ENCODE results near the gene KLC4.
"Not testable (repeated sequence)": the region's sequence is repeated elsewhere in the genome, so short reads cannot be mapped to it uniquely, and the experiment has no call there.

The KLC4 gene

DNA sequence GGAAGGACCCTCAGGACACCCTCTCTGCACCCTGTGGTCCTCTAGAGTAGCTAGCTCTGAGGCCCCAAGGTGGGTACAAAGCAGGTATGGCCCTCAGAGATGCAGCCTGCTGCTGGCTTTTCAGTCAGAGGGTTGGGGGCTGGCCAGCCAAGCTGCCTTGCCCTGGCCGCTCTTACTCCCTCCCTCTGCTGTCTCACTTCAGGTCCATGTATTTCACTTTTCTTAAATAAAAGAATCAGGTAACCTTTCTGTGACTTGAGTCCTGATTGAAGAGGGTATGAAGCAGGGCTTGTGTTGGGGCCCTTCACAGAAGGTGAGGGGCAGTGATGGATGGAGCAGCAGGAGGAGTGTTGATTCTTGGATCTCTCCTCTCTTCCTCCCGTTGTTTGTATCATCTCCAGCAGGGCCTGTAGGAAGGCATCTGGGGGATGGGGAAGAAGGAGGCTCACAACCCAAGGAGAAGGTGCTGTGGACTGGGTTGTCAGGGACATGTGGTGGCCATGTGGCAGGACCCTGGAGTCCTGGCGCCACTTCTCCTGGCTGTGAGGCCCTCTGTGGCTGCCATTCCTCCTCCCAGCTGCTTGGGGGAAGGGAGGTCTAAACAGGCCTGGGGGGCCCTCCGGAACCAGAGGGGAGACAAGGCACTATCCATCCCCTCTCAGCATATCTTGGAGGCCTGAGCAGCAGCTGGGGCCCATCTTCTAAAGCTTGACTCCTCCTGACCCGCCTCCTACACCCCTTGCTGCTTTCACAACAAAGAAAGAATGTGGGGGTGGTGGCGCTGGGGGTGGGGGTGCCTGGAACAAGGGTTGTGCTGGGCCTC is 15.6 kb downstream of the KLC4 start:
- no peak for DNase-seq

GRCh38 chr6:43075670-43076463 is 16.4 kb downstream of the KLC4 start, which contains the start of gene PTK7:
Gene PTK7, plus strand, starts transcription at chr6:43076314. Its CDS starts 175 bp downstream, at chr6:43076489.
- no peak for DNase-seq

DNA sequence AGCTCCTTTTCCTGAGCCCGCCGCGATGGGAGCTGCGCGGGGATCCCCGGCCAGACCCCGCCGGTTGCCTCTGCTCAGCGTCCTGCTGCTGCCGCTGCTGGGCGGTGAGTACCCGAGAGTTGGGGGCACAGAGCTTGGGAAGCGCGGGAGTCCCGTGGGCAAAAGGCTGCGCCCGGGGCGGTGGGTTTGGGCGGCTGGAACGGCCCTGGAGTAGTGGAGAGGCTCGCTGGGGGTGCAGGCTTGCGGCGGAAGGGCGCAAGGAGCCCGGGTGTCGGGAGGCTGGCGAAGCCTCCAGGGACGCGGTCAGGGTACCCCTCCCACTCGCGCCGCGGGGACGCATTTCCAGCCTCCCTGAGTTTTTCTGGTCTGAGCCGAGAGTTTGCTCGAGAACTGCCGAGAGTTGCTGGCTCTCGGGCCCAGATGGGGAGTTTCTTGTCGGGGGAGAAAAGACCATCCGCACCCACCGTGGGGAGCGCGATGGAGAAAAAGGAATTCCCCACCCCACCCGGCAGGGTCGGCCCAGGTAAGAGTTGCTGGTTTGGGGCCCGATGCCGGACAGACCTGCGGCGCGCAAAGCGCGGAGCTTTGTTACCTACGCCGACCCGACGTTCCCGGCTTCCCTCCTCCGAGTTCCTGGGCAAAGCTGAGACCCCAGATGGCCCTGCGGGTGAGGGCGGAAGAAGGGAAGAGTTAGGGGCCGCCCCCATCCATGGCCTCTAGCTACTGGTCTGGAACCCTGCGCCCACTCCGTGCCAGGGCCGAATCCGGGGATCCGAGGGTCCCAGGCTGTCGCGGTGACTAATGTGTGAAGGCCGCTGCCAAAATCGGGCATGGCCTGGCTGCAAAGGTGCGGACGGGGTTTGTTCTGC is 17.3 kb downstream of the KLC4 start:
- no peak for DNase-seq

DNA sequence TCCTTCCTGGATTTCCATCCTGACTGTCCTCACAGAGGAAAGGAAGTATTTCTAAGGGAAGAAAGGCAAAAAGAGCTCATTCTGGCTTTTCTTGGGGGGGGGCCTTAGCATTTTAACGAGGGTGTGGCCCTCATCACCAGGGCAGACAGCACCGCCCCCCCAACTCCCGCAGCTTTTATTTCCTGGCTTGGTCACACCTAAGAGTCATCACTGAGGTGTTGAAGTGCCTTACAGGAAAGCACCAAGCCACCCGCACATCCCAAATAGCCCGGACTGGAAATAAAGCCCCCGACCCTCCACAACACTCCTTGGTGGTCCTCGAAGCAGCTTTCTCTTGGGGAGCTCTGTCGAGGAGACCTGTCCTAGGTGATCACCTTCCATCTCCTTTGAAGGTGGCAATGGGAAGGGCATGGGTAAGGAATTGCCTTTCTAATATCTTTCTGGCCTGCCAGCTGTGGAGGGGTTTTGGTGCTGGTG is 17.9 kb downstream of the KLC4 start:
- DNase-seq: no peak

GRCh38 chr6:43077981-43078511 is 18.6 kb downstream of the KLC4 start:
- DNase-seq: no peak

GRCh38 chr6:43078691-43079090 is 19.3 kb downstream of the KLC4 start:
- DNase-seq: no peak

DNA sequence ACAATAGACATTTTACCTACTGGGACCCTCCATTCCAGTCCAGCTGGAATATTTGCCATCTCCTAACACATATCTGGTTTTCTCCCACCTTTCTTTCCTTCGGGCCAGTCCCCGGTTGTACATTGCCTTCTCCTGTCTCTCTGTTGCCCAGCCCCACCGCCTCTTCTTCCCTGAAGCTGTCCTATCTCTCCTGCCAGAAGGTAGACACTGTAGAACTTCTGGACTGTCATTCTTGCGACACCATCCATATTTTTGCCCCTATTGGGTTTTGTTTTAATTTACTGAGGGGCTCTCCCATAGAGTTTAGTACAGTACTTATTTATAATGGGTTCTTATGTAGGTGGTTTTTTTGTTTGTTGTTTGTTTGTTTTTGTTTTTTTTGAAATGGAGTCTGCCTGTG is 21.6 kb downstream of the KLC4 start:
- DNase-seq: no peak

GRCh38 chr6:43081922-43082321 is 22.5 kb downstream of the KLC4 start:
- DNase-seq: not testable (repeated sequence)

DNA sequence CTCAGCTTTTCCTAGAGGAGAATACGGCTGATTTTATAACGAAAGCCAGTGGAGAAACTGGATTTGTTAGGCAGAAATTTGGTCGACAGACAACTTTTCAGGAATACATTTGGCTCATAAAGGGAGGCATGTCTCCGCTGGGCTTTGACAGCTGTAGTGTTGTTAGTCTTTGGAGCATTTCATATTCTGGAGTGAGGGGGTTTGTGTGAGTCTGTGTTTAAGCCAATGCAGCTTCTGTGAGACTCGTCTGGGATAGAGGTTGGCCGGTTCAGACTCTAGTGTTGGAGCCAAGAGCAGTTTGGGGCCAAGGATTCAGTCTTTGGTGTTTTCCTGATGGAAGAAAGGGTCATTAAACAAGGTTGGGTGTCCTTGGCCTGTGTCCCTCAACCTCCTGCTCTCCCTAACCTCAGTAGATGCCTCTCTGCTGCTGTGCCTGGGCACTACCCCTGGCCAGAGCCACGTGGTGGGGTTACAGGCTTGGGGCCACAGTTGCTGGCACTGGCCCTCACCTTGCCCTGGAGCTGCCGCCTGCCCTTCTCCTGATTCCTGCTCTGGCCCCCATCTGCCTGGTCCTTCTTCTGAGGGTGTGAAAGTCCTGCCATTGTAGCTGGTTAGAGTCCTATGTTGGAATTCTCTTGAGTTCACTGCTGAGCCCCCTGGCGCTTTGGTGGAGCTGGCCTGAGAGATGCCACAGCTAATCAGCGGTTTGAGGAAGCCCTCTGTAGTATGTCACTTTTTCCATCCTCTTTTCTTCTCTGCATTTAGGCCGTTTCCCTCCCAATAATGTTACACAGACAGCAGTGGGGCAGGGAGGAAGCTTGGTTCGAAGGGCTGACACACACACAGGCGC is 23.6 kb downstream of the KLC4 start:
- no peak for DNase-seq

DNA sequence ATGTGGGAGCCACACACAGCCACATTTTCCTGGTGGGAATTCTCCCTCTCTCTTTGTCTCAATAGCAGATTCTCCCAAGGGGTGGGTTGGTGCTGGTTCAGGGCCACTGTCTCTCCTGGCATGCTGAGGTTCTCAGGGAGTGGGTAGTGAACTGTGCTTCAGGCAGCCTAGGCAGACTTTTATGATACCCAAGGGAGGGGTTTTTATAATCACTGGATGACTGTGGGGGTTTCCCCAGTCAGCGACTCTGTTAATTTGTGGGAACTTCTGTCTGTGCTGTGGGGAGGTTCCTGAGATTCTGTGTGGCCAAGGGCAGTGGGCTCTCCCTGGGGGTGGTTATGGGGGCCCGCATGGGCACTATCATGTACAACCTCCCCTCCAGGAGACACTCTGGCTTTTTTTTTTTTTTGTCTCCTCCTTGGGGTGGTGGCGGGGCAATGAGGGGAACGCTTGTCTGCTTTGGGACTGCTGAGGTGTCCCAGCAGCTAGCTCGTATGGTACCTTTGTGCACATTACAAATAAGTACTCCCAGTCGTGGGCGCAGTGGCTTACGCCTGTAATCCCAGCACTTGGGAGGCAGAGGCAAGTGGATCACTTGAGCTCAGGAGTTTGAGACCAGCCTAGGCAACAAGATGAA is 26.7 kb downstream of the KLC4 start:
- DNase-seq: peak; percentile 20

GRCh38 chr6:43088654-43089056 is 29.2 kb downstream of the KLC4 start:
- no peak for DNase-seq

DNA sequence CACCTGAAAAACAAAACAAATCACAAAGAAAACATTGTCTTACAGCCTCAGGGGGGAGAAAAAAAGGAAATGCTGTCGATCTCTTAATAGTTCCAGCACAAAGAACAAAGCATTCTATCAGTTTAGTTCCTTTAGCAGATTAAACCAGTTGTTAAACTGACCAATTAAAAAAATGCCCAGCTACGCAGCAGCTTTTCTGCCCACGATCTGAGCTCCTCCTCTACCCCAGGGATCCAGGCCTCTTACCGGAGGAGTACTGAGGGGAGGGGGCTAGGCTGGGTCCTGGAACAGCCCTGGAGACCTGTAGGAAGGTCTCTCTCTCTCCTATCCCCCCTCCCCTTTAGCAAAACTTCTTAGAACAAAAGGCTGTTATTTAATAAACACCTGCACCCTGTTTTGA is 30.0 kb downstream of the KLC4 start:
- no peak for DNase-seq

DNA sequence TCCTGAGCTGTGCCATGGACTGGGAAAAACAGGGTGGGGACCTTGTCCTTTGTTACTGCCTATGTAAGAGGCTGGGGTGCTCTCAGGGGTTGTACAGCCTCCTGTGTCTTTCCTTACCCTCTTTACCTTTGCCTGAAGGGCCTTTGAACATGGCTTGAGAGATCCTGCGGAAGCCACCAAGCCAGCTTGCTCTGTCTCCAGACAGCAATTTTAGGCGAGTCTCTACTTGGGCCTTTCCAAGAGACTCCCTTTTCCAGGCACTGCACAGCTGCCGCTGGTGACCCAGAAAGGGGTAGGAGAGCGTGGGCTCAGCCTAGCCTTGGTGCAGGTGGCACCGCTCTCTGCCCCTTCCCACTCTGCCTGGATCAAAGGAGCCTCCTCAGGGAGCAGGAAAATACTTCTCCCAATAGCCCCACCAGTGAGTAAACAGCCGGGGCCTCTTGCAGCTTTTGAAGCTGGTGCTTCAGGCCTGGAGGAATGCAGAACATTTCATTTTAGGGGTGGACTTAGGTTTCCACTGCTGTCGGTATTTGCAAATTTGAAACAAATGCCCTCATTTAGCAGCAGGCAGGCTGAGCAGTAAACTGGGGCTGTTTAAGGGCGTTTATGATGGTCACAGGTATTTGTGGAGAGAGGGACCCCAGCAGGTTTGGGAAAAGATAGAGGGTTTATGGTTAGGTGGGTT is 30.6 kb downstream of the KLC4 start:
- DNase-seq: no peak

- no peak for DNase-seq
Measured at GRCh38 chr6:43090559-43090956, 31.1 kb downstream of the KLC4 start.

DNA sequence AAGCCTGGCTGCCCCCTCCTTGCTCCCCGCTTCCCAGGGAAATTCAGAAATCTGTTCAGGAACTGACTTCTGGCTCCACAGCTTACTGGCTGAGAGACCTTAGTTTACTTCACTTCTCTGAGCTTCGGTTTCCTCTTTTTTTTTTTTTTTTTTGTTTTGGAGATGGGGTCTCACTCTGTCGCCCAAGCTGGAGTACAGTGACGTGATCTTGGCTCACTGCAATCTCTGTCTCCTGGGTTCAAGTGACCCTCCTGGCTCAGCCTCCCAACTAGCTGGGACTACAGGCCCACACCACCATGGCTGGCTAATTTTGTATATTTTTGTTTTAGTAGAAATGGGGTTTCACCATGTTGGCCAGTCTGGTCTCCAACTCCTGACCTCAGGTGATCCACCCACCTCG is 31.6 kb downstream of the KLC4 start:
- DNase-seq: no peak

GRCh38 chr6:43091436-43091991 is 32.1 kb downstream of the KLC4 start:
- DNase-seq: no peak

GRCh38 chr6:43092635-43093034 is 33.2 kb downstream of the KLC4 start:
- DNase-seq: no peak

DNA sequence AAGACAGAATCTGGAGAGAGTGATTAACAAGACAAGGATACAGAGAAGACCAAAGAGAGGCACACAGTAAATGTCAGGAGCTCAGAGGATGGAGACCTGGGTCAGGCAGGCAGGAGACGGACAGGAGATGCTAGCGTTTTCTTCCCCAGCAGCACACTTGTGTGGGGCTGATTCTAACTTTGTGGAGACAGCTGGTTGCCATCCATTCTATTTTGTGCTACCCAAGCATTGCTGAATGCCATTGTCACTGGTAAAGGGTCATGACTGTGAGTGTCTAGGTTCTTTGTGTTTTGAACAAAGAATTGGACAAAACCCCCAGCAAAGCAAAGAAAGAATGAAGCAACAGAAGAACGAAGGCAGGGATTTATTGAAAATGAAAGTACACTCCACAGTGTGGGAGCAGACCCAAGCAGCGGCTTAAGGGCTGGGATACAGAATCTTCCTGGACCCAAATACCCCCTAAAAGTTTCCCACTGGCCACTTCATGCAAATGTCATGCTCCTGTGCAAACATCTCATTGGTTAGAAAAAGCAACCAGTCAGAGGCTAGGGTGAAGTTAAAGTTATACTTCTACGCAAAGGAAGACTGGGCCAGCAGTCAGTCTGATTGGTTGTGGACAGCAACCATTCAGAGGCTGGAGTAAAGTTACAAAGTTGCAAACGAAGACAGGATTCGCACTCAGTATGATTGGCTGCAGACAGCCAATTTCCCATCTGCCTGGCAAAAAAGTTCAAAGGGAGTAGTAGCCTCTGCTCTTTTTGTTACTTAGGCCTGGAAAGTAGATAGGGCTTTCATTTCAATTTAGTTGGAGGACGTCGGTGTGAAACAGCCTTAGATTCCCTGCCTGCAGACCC is 34.2 kb downstream of the KLC4 start:
- DNase-seq: no peak

DNA sequence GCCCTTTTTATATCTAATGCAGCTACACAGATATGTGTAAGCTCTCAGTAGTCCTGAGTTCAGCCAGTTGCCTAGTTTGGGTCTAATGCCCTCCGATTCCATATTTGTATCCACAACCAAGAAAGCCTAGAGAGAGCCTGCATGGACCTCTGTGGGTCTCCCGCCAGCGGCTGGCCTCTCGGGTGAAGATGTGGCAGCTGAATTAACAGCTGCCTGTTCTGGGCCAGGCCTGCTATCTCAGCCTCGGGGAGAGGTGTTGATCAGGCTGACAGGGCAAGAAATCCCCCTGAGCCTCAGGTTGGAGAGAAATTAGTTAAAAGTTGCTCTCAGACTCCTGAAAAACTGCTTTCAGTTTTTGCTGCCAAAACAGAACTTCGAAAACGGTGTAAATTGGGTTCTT is 36.5 kb downstream of the KLC4 start:
- no peak for DNase-seq
